Activated CD4-positive, alpha-beta T cell treated with anti-CD3 and anti-CD28 coated beads, Interleukin-10, Interleukin-2, amounts not matched to agents 100 ng/mL and 50 ng/mL, durations not matched to agents 16 hours and 8 hours (primary cell): Measurements from ENCODE around the gene DNAJC18.

Source experiments
- DNase-seq: peaks from one replicate; pipeline ENCODE4 v3.0.0-alpha.2; 2020

Gene DNAJC18

DNA sequence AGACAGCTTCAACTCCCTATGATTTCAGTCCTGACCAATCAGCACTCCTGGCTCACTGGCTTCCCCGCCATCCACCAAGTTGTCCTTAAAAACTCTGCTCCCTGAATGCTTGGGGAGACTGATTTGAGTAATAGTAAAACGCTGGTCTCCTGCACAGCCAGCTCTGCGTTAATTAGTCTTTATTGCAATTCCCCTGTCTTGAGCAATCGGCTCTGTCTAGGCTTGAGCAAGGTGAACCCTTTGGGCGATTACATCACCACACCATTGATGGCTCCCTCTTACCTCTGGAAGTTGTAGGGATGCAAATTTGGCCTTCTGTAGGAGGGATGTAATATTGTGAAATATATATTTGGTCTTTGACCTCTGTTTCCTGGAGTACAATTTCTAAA is 53.3 kb downstream of the DNAJC18 start:
- no peak for DNase-seq

DNA sequence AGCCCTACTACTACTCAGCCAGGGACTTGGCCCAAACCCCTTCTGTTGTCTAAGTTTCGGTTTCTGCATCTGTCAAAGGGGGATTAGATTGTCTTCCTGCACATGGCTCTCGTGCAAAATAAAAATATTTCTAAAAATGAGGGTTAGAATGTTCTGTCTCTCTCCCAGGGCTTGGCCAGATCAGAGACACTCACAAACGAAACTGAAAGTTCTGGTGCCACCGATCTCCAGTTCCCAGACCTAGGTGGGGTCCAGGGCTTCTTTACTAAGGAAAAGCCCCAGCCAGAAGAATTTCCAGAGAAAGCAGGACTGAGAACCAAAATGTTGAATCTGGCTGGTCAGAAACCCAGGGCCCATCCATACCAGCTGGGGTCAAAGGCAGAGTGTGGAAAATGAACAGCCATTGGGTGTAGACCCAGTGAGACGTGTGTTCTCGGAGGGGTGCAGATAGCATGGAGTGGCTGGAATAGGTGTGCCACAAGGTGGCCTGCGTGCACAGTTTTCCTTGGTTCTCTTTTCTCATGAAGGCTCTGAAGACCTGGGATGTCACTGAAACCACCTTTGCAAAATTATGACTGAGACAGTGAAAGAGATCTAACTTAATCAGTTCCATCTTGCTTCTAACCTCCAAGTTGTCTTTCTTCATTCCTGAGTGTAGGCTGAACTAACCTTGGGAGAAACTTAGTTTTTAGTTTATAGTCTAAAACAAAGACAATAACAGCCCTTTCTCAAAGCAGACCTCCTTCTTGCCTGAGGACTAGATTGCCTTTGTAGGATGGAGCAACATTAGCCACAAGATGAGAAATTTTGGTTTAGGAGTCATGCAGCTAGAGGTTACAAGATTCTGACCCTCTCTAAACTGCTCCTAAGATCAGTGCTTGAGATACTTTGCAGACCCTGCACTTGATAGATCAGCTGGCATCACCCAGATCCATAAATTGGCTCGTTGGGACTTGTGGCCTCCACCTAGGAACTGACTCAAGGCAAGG is 54.0 kb downstream of the DNAJC18 start:
- DNase-seq, result no peak

DNA sequence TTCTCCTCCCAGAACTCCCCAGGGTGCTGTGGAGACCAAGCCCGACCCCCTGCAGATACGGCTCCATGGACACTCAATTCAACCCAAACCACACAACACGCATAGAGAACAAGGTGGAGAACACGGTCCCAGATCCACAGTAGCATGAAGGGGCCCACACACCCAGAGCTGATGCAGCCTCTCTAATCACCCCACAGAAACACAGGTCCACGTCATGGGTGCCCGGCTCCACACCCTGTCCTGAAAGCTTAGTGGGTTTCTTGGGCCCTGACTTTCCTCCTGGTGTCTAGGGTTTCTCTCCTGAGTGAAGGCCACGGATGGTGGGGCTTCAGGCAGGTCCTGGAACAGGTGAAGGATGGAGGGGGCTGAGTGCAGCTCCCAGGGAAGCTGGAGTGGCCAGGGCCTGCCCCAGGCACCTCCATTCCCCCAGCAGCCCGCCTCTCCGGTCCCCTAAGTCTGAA is 54.7 kb downstream of the DNAJC18 start:
- no peak for DNase-seq

DNA sequence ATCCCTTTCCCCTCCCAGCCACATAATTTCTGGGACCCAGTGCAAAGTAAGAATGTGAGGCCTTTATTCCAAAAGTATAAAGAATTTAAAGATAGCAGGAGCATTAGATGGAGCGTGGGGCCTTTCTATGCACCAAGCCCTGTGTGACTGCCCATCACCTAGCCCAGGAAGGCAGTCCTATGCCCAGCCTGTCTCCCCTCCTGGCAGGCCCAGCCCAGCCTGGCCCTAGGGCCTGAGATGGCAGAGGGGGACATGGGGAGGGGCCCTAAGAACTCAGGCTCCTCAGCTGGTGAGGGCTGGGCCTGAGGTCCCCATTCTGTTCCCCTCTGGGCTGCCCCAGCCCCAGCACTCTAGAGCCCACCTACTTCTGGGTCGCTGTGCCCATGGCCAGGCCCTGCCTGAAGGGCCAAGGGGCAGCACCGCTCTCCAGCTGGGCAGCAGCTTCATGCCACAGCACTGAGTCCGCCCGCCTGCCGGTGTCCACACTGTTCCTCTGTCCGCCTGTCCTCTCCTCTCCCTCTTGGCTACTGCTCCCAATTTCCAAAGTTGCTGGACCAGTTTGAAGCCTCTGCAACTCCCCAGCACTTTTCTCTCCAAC is 55.2 kb downstream of the DNAJC18 start:
- DNase-seq, result no peak

DNA sequence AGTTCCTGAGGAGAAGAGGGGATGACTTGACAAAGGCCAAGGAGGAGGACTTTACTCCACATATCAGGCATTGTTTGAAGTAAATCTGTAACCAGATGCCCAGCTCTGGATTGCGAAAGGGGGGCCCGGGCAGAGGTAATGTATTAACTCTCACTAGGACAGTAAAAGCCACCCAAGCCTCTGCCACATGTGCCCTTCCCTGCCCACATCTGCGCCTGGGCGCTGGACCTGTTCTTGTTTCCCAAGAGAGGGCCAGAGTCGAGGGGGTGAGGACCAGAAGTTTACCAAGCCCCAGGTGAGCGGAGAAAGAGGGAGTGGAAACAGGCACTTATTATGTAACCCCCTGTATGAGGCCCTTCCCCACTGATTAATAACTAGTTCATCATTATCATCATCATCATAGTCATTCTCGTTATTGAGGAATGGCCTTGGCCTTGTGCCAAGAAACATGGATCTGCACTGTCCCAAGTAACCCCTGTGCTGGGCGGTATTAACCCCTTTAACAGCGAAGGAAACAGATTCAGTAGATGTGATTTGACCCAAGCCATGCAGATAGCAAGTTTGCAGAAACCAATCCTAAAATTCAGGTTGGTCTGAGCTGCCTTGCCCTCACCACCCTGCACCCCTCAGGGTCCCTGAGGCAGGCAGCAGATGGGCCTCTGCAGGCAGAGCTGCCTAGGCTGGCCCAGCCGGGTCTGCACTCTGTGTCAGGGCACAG is 55.9 kb downstream of the DNAJC18 start, which contains the start of gene SLC23A1:
TSS of gene SLC23A1 (minus strand) at position 23 of the 718 bp plus-strand sequence. CDS start 44 bp downstream, outside the sequence.
- DNase-seq, result no peak

DNA sequence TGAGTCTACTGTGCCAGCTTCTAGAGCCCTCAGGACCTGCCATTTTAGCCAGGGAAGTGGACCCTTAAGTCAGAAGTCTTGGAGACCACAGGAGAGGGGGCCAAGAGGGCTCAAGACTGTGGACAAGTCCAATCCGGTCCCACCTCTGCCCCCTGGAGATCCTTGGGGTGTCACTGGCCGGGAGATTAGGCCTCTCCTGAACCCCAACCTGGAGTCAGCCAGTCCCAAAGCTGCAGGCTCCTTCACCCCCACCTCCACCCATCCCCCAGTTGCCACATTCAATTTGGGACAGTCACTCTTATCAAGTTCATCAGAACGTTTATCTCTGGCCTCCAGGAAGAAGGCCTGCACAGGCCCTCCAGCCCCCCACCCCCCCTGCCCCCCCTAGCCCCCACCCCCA is 56.5 kb downstream of the DNAJC18 start:
- no peak for DNase-seq

DNA sequence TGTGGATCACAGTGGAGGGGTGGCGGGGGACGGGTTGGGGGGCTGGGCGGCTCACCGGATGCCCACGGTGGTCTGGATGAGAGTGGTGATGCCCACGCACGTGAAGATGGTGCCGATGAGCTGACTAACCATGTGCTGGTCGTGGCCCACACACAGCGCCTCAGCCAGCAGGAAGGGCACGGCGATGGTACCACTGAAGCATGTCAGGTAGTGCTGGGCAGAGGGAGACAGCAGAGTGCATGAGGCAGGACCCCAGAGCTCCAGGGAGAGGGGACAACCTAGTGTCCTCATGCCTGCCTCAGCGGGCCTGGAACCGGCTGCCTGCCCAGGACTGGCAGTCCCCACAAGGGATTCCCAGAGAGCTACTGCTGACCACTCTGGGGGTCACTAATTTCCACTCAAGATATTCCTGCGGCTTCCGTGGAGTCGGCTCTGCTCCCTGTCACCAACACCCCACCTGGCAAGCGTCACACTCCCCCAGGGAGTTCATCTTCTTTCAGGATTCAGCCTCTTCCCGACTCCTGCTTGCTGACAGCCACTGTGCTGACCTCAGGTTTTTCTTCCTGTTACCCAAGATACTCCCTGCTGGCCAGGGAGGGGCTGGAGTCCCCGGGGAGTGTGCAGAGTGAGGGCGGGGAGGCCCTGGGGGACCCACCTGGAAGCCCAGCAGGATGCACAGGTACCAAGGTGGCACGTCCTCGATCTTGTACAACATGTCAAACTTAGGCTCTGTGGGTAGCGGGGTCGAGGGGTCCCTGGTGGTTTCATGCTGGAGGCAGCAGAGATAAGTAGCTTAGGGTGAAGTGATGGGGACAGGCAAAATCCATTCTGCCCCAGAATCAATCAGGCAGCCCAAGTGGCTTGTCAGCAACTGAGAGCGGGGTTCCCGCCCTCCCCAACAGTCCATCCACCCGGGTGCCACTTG is 57.2 kb downstream of the DNAJC18 start:
- DNase-seq, result no peak

DNA sequence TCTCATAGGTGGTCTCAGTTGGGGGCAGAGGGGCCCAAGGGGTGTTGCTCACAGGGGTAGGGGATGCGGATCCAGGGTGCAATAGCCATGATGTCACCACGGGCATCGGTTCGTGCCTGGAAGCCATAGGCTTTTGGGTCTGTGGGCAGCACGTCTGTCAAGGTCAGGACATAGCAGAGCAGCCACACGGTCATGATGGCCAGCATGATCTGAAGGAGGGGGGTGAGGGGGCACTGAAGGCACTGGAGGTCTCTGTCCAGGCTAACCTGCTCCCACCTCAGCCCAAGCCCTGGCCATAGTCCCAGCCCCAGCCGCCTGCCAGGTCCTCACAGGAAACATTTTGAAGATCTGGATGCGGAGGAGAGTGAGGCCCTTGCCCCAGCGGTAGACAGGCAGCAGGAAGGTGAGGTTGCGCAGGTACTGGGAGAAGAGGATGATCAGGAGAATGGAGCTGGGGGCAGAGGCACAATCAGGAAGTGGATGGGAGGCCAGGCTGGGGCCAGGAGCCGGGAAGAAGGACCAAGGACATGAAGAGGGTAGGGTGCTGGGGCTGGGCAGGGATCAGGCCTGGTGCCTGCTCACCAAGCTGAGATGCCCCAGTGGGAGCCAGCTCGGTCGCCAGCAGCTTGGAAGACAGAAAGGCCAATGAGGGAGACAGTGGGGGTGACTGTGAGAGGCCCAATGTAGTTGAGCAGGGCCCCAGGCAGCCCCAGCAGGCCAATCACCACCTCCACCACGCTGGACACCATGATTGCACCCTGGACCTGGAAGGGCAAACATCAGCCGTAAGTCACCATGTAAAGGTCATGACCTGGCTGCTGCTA is 59.5 kb downstream of the DNAJC18 start:
- DNase-seq, result no peak

DNA sequence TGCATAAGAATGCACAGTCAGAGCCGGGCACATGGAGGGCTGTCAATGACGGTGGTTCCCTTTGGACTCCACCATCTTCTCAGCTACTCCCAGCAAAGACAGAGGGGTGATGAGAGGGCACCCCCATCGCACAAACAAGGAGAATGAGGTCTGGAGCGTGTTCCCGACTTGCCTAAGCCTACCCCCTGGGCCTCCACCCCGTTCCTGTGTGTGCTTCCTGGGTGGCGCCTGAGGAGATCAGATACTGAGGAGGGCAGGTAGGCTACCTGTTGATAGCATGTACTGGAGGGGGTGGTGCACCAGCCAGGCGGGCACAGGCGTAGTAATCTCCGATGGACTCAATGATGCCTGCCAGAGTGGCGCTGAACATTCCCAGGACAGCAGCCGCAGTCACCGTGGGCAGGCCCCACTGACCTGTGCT is 60.4 kb downstream of the DNAJC18 start:
- no peak for DNase-seq

DNA sequence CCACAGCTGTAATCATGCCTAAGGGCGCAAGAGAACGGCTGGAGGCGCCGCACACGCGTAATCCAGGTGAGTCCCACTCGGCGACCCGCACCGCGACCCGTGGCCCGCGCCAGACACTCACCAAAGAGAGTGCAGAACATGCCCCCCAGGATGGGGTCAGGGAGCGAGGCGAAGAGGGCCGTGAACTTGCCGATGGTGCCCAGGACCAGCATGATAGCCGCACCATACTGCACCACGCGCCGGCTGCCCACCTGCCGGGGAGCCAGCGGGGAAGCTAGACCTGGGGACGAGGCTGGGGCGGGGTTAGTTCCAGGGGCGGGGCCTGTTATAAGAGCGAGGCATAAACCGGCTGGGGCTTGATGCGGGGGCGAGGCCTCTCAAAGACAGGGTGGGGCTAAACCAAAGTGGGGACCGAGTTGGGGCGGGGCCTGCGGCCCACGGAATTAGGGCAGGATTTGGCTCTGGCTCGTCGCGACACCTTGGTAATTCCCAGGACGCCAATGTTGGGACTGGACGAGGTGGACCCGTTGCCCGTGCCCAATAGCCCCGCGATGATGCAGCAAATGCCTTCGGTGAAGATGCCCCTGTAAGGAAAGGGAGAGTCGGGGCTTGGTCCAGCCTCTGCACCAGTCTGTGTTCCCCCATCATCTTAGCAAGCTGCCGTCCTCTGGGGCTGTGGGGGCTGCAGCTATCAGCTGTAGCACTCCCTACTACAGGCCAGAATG is 61.1 kb downstream of the DNAJC18 start:
- DNase-seq, result no peak

DNA sequence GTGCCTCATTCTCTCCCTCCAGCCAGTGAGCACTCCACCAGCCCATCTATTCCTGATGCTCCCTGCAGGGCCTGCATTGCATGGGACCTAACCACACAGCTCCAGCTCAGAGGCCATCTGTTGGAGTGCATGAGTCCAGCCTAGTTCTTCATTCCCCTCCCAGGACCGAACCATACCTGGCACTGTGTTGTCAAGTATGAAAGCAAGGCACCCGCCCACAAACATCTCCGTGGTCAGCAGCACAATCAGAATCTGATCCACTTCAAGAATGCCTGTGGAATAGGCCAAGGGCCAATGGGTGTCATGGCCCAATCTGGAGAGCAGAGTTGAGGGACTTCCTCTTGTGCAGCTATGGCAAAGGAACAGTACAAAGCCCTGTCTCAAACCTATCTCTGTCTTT is 62.1 kb downstream of the DNAJC18 start:
- DNase-seq, result no peak

DNA sequence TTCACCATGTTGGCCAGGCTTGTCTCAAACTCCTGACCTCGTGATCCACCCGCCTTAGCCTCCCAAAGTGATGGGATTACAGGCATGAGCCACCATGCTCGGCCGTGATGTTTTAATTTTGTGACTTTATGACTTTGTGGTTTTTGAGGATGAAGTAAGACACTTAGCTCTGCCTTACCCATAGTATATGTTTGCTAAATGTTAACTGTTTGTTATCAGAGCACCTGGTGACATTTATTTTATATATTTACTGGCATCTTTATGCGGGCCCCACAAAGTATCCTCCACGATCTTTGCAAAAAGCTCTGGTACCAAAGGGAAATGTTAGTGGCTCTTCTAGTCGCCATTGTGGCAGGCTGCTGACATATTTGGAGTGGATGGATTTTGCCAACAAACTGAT is 63.0 kb downstream of the DNAJC18 start:
- DNase-seq, result no peak

DNA sequence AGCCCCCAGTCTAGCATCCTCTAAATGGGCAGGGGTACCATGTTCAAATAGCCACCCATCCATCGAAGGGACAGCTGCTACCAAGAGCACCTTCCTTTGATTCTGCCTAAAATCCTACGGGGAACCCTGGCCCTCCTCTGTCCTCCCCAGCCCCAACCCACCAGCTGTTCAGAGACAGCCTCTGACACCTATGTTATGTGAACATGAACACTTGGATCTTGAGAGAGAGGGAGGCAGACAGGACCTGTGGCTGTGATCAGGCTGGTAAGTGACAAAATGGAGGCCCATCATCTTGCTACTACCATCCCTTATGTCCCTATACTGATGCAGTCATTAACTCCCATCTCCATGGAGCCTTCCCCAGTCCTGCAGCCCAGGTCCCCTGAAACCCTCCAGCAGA is 64.4 kb downstream of the DNAJC18 start:
- DNase-seq, result no peak

DNA sequence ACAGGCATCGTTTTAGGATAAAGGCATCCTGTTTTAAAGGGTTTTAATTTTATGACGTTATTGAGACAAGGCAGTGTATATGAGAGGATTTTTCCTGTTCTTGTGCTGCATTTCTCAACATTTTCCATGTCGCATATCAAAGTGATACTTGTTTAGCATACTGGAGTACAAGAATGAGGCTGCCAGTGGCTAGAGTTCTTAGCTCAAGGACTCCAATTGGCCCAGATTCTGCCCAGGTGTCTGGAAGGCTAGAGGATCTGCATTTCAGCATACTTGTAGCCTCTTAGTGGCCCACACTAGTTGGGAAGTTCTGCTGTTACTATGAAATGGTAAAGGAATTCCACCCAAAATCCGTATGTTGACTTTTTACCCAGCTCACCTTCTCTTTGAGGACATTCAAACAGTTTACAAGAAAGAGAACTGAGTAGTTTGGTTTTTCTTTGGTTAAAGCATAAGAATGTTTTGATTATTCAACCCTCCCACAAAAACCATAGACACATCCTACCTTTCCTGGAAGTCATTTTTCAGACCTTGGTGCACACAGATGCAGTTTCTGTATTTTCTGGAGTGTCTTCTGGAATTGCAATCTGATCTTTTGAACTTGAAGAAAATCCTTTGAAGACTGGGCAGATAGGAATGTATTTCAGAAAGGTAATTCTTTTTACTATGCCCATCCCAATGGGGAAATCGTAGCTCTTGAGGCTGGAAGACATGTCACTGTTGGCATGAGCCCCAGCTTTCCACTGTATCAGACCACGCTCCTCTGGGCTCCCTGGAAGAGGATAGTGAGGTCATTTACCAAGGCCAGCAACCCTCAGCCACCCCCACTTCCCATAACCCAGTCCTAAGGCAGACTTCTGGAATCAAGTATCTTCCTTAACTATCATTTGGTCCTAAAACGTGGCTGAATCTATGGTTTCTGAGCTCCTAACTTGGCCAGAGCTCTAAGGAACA is 67.6 kb downstream of the DNAJC18 start:
- no peak for DNase-seq

DNA sequence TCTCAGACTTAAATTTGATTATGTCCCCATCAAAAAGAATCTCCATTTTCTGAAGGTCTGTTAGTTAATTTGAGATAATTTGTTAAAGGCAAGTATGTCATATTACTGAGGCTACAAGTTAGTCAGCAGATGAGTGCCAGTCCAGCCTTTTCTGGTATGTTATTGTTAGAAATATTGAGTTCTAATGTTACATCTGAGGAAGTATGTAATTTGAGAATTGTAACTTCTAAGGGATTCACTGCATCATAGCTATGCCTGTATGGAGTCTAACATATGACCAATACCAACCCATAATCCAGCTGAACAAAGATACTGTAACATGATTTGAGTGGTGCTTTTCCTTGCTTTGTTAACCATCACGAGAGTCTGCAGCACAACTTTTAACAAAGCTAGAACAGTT is 70.1 kb downstream of the DNAJC18 start:
- DNase-seq, result no peak

DNA sequence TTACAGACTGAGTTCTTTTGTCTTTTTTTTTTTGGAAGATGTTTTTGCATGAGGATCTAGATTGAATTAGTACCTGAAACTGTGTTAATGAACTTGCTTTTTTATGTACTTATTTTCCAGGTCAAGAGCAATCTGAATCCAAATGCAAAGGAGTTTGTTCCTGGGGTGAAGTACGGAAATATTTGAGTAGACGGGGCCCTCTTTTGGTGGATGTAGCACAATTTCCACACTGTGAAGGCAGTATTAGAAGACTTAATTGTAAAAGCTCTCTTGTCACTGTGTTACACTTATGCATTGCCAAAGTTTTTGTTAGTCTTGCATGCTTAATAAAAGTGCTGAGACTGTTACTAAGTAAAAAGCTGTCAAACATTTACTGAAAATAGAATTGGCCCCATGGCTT is 70.7 kb downstream of the DNAJC18 start:
- no peak for DNase-seq

DNA sequence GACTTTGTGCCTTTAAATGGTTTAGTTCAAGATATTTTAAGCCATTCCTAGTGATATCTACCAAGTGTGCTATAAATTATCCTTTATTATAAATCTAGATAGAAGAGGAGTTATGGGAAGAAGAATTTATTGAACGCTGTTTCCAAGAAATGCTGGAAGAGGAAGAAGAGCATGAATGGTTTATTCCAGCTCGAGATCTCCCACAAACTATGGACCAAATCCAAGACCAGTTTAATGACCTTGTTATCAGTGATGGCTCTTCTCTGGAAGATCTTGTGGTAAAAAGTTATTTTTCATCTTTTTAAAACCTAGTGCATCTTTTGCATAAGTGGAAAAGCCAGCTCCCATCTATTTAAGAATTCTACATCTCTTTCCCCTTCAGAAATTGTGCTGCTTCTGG is 74.9 kb downstream of the DNAJC18 start:
- DNase-seq, result no peak

DNA sequence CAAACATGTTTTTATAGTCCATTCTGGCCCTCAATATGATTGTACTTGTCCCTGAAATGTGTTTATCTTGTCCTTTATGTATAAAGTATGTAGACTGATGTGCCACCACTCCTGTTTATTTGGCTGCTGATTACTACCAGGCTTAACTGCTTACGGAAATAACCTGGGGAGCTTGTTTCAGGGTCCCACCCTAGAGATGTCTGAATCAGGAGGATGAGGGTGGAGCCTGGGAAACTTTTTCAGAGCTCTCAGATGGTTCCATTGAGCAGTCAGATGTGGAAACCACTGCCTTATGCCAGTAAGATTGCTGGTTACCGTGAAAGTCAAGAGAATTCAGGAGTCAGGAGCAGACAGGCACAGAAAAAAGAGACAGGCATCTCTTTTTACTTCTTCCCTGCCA is 75.4 kb downstream of the DNAJC18 start:
- no peak for DNase-seq

DNA sequence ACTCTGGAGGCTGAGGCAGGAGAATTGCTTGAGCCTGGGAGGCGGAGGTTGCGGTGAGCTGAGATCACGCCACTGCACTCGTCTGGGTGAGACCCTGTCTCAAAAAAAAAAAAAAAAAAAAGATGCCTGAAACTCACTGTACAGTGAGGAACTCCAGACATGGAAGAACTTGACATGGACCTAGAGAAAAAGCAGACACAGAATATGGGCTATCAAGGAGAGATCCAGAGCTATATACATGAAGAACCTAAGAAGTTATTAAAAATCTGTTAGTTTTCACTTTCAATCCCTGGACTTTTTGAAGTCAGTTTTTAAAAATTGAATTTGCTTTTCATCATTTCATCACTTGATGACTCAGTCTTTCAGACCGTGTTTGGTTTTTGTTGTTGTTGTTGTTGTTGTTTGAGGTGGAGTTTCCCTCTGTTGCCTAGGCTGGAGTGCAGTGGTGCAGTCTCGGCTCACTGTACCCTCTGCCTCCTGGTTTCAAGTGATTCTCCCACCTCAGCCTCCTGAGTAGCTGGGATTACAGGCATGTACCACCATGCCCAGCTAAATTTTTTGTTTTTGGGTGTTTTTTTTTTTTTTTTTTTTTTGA is 77.4 kb downstream of the DNAJC18 start:
- peak; percentile 28 for DNase-seq
